Mucosa of rectum (tissue), 2 donors: ENCODE measurements around the gene KCNK18.
A peak's percentile ranks its signal among the peaks of the same experiment; 100 is the strongest.

Source experiments
- H3K27ac ChIP-seq, 2 donors: one replicate each; pipeline ENCODE4 v1.7.0; 2013; ENCODE audit warnings: inconsistent platforms in 2 of 2, low read depth in 2 of 2, low read length in 2 of 2
- H3K27me3 ChIP-seq, 2 donors: one replicate each; pipeline ENCODE4 v1.7.0; 2013; ENCODE audit warnings: low read length in 2 of 2; ENCODE audit not compliant: control insufficient read depth in 2 of 2, insufficient read depth in 2 of 2
- H3K36me3 ChIP-seq, 2 donors: one replicate each; pipeline ENCODE4 v1.7.0; 2013; ENCODE audit warnings: low read length in 2 of 2; ENCODE audit not compliant: control insufficient read depth in 2 of 2, insufficient read depth in 2 of 2
- H3K4me1 ChIP-seq, 2 donors: one replicate each; pipeline ENCODE4 v1.7.0; 2013; ENCODE audit warnings: low read length in 2 of 2, mild to moderate bottlenecking in 1 of 2; ENCODE audit not compliant: control insufficient read depth in 2 of 2, insufficient read depth in 2 of 2
- H3K4me3 ChIP-seq, 2 donors: one replicate each; pipeline ENCODE4 v1.7.0; 2013; ENCODE audit warnings: low read length in 2 of 2
- H3K9ac ChIP-seq, 2 donors: one replicate each; pipeline ENCODE4 v1.7.0; 2013; ENCODE audit warnings: low read length in 2 of 2, low read depth in 1 of 2, mild to moderate bottlenecking in 1 of 2
- H3K9me3 ChIP-seq, 2 donors: one replicate each; pipeline ENCODE4 v1.7.0; 2013; ENCODE audit warnings: low read length in 2 of 2; ENCODE audit not compliant: control insufficient read depth in 2 of 2
- donor health status: healthy.
- donor health status: Normal muscosa, but diverticular disease.

The KCNK18 gene

GRCh38 chr10:117217196-117217761, 20.0 kb downstream of the KCNK18 start:
- H3K4me1 ChIP-seq = peaks cover 6 to 7% of the 10 kb centered on the region in 2 donors
- no peaks in the 10 kb centered on the region for H3K36me3 ChIP-seq
- H3K27ac ChIP-seq = no peak overlapping the region
- H3K4me3 ChIP-seq = peak overlapping the region; percentile 62 to 67
- H3K9me3 ChIP-seq = no peaks in the 10 kb centered on the region
- peaks cover 10 to 17% of the 10 kb centered on the region in 2 donors for H3K27me3 ChIP-seq
- peak overlapping the region; percentile 24 to 34 for H3K9ac ChIP-seq

- Histone ChIP-seq H3K36me3 (no peaks in the 10 kb centered on the region), H3K27me3 (peaks cover 4 to 9% of the 10 kb centered on the region in 2 donors), H3K4me3 (no peak overlapping the region)
Measured at GRCh38 chr10:117218654-117219053, 21.4 kb downstream of the KCNK18 start.

GRCh38 chr10:117221156-117221711, 23.9 kb downstream of the KCNK18 start:
- Histone ChIP-seq H3K4me3 (no peak overlapping the region), H3K9me3 (no peaks in the 10 kb centered on the region), H3K4me1 (peaks cover 6 to 7% of the 10 kb centered on the region in 2 donors), H3K9ac (no peak overlapping the region), H3K36me3 (no peaks in the 10 kb centered on the region), H3K27ac (no peak overlapping the region), H3K27me3 (peaks cover 0 to 2% of the 10 kb centered on the region in 2 donors)

More at GRCh38 chr10:117218654-117219053, 21.4 kb downstream of the KCNK18 start:
- H3K27ac ChIP-seq = no peak overlapping the region
- H3K9ac ChIP-seq = no peak overlapping the region
- peaks cover 6 to 7% of the 10 kb centered on the region in 2 donors for H3K4me1 ChIP-seq
- H3K9me3 ChIP-seq = no peaks in the 10 kb centered on the region

- no peaks in the 10 kb centered on the region for H3K36me3 ChIP-seq
- no peak overlapping the region for H3K4me3 ChIP-seq
- no peaks in the 10 kb centered on the region for H3K4me1 ChIP-seq
- no peaks in the 10 kb centered on the region for H3K9me3 ChIP-seq
- no peak overlapping the region for H3K27ac ChIP-seq
- no peaks in the 10 kb centered on the region for H3K27me3 ChIP-seq
- no peak overlapping the region for H3K9ac ChIP-seq
Measured at GRCh38 chr10:117222552-117222951, 25.3 kb downstream of the KCNK18 start.

- H3K4me3 ChIP-seq = no peak overlapping the region
- H3K27ac ChIP-seq = no peak overlapping the region
- H3K4me1 ChIP-seq = no peaks in the 10 kb centered on the region
- H3K27me3 ChIP-seq = peaks cover 0 to 2% of the 10 kb centered on the region in 2 donors
- H3K36me3 ChIP-seq = no peaks in the 10 kb centered on the region
- no peaks in the 10 kb centered on the region for H3K9me3 ChIP-seq
- H3K9ac ChIP-seq = no peak overlapping the region
Measured at GRCh38 chr10:117222976-117223692, 25.8 kb downstream of the KCNK18 start.

GRCh38 chr10:117223693-117224430, 26.6 kb downstream of the KCNK18 start:
- Histone ChIP-seq H3K27me3 (peaks cover 0 to 3% of the 10 kb centered on the region in 2 donors), H3K4me1 (no peaks in the 10 kb centered on the region), H3K4me3 (no peak overlapping the region), H3K9me3 (no peaks in the 10 kb centered on the region), H3K36me3 (no peaks in the 10 kb centered on the region), H3K9ac (no peak overlapping the region), H3K27ac (no peak overlapping the region)

GRCh38 chr10:117224881-117225280, 27.6 kb downstream of the KCNK18 start:
- H3K27me3 ChIP-seq = peaks cover 0 to 6% of the 10 kb centered on the region in 2 donors
- H3K4me3 ChIP-seq = no peak overlapping the region
- no peak overlapping the region for H3K27ac ChIP-seq

GRCh38 chr10:117226813-117227451, 29.6 kb downstream of the KCNK18 start:
- Histone ChIP-seq H3K9me3 (no peaks in the 10 kb centered on the region), H3K27ac (no peak overlapping the region), H3K27me3 (peaks cover 0 to 6% of the 10 kb centered on the region in 2 donors)

More at GRCh38 chr10:117224881-117225280, 27.6 kb downstream of the KCNK18 start:
- H3K36me3 ChIP-seq = no peaks in the 10 kb centered on the region
- H3K9ac ChIP-seq = no peak overlapping the region
- no peaks in the 10 kb centered on the region for H3K4me1 ChIP-seq
- no peaks in the 10 kb centered on the region for H3K9me3 ChIP-seq

GRCh38 chr10:117228210-117228609, 30.9 kb downstream of the KCNK18 start:
- Histone ChIP-seq H3K9ac (no peak overlapping the region), H3K4me1 (no peaks in the 10 kb centered on the region), H3K27me3 (peaks cover 5 to 6% of the 10 kb centered on the region in 2 donors), H3K4me3 (no peak overlapping the region), H3K9me3 (no peaks in the 10 kb centered on the region), H3K36me3 (no peaks in the 10 kb centered on the region), H3K27ac (no peak overlapping the region)

More at GRCh38 chr10:117226813-117227451, 29.6 kb downstream of the KCNK18 start:
- no peak overlapping the region for H3K4me3 ChIP-seq
- no peaks in the 10 kb centered on the region for H3K36me3 ChIP-seq
- H3K9ac ChIP-seq = no peak overlapping the region
- no peaks in the 10 kb centered on the region for H3K4me1 ChIP-seq
